22Rv1 (cell line): ENCODE results near the gene GBGT1.

Source experiments
- CTCF ChIP-seq: fragments of 450-650 bp; IDR thresholded peaks from 2 replicates; pipeline ENCODE4 v1.5.1; 2017; ENCODE audit warnings: mild to moderate bottlenecking
- ZFX ChIP-seq: fragments of 450-650 bp; IDR thresholded peaks from 2 replicates; pipeline ENCODE4 v1.6.1; 2017; ENCODE audit warnings: antibody characterized with exemption, borderline replicate concordance

DNA sequence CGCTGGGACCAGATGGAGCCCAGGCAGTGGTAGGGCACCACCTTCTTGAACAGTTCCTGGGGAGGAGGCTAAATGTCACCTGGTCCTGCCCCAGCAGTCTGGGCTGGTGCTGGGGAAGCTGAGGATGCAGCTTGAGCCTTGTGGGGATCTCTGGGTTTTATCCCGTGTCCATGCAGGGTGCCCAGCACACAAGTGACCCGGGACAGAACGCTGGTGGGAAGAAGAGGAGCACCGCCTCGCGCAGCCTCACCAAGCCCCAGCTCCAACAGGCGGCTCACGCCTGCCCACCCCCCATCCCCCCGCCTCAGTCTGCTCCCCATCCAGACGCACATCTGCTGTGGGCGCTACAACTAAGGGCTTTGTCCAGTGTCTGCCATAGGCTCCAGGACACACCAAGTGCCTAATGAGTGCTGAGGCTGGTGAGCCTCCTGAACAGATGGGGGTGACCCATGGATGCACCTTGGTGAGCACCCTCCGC is 56.4 kb downstream of the GBGT1 start:
- TF ChIP-seq CTCF, result no peak
- no peak for TF ChIP-seq ZFX
